ENCODE measurements around the gene EFCAB8. TPM values are rescaled to one million over a fixed set of nuclear protein-coding genes. Genes with fewer than 3 reads are reported as not detected.

EFCAB8 gene
- total RNA-seq, 1 experiment from 2014 or later: 0.09 TPM

- Histone ChIP-seq H4K20me1 (ENCODE audit: control insufficient read depth, insufficient read depth, insufficient read length) (no peaks in the 10 kb centered on the region), H2AFZ (ENCODE audit: low read length) (no peak overlapping the region), H3K56ac (ENCODE audit: insufficient read length, low read depth, low read length) (no peak overlapping the region), H3K79me2 (ENCODE audit: insufficient read depth, low read length) (no peaks in the 10 kb centered on the region), H3K18ac (ENCODE audit: insufficient read length, low read depth, low read length) (no peak overlapping the region), H2BK20ac (ENCODE audit: low read depth, low read length, poor library complexity, severe bottlenecking) (no peak overlapping the region), H4K91ac (ENCODE audit: insufficient read length, low read depth, low read length) (no peak overlapping the region), H3K4ac (ENCODE audit: low read depth, low read length) (no peak overlapping the region), H2BK5ac (ENCODE audit: insufficient read length, low read length) (no peak overlapping the region), H4K5ac (ENCODE audit: insufficient read length, low read depth, low read length) (no peak overlapping the region), H3K79me1 (ENCODE audit: insufficient read depth, low read depth, low read length, poor library complexity, severe bottlenecking) (no peaks in the 10 kb centered on the region), H3K27ac (ENCODE audit: insufficient read length, low read depth, low read length) (no peak overlapping the region), H3K23ac (ENCODE audit: insufficient read length, low read depth, low read length) (no peak overlapping the region), H2BK12ac (ENCODE audit: insufficient read length, low read depth, low read length) (no peak overlapping the region), H3K9me3 (ENCODE audit: control insufficient read depth, low read depth, low read length) (no peaks in the 10 kb centered on the region), H2BK120ac (ENCODE audit: low read depth, low read length, poor library complexity, severe bottlenecking) (no peak overlapping the region), H3T11ph (ENCODE audit: low read length) (no peak overlapping the region), H3K14ac (ENCODE audit: insufficient read depth, low read length) (peak overlapping the region; percentile 1), H3K9ac (ENCODE audit: extremely low read depth, insufficient read length, low read length) (no peak overlapping the region), H4K8ac (replicated peaks; ENCODE audit: insufficient read length, low read depth, low read length) (no peak overlapping the region), H2AK5ac (ENCODE audit: insufficient read length, low read length) (no peak overlapping the region), H3K4me2 (ENCODE audit: insufficient read depth, insufficient read length, low read length) (no peak overlapping the region), H3K27me3 (ENCODE audit: insufficient read depth, low read length) (no peaks in the 10 kb centered on the region; the same call in 1 of the 2 replicates), H3K23me2 (ENCODE audit: insufficient read length, low read depth, low read length, poor library complexity, severe bottlenecking) (no peaks in the 10 kb centered on the region), H2BK15ac (ENCODE audit: low read depth, low read length) (no peak overlapping the region), H3K4me1 (ENCODE audit: insufficient read depth, low read length) (peaks cover 4% of the 10 kb centered on the region; the same call in 1 of the 2 replicates)
- no CpG with 5 or more reads among the region's 2 CpGs for WGBS (ENCODE audit: extremely low coverage, insufficient read length, low lambda C conversion rate)
- Mint-ChIP-seq H3K4me1 (peaks cover 14 to 21% of the 10 kb centered on the region in 2 experiments), H3K9me3 (peaks cover 0 to 3% of the 10 kb centered on the region in 2 experiments; a peak in 1 of 5 replicates), H3K27ac (peak overlapping the region in 1 of 3 experiments; percentile 89; a peak in 1 of 7 replicates), H3K36me3 (ENCODE audit: insufficient read depth in 1 of 3, low read depth in 3 of 3) (no peaks in the 10 kb centered on the region), H3K27me3 (ENCODE audit: low read depth) (peaks cover 3% of the 10 kb centered on the region), H3K4me3 (no peak overlapping the region)
- DNase-seq: peak; percentile 21
- no peak for TF ChIP-seq CTCF (conservative IDR thresholded peaks at IDR 0.05)
These were observed 112.2 kb downstream of the EFCAB8 start for GRCh38 chr20:32970973-32971300.

Measured in H9 (cell line).